ENCODE data around the gene MAMLD1. TPM values are rescaled to one million over a fixed set of nuclear protein-coding genes. Genes with fewer than 3 reads are reported as not detected.

Gene MAMLD1
- total RNA-seq, 2 donors from 2014 or later: 3.4 to 5.6 TPM

DNA sequence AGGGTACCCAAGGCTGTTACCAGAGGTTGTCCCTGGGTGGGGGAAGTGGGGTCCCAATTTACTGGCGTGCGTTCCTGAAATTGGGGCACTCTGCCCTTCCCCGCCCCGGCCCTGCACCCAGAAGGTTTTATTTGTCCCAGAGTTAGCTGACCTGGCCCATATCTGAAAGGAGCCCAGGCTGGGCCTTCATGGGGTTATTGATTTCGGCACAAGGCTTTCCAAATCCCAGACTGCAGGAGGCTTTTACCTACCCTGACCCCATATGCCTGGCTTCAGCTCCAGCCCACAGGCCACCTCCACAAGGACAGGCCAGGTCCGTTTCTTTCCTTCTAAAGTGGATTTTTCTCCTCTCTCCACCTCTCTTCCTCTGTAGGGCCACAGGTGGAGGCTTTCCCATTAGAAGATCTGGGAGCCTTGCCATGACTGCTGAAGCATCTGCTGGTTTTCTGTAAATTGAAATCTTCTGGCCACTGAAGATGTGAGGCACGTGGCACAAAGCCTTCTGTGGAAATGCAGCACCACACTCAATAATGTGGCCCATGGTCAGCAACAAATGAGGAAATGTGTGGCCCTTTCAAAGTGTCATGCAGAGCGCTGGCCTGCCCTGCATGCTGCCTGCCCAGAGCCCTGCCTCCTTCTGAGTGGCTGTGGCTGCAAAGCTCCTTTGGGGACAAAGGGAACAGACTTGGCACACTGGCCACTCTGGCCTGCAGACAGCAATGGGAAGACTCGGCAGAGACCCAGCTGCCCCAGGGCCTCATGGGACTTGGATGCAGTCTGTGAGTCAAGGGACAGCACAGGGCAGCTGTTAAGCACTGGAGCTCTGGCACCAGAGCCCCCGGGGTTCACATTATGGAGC is 162.2 kb downstream of the MAMLD1 start:
- intact Hi-C loops (cut with DNase I): no loop called here
- no peaks in the 10 kb centered on the region for H3K9me3 ChIP-seq
- WGBS, 2 donors: 43 to 67% methylated on average over 3 of the region's 10 CpGs
- ATAC-seq (peak; percentile 92), DNase-seq (peak; percentile 80 to 85 (median 82))
- H3K4me3 ChIP-seq: no peak overlapping the region
- peak; percentile 21 to 50 (median 47) for TF ChIP-seq POLR2A (IDR thresholded peaks at IDR 0.05)
- TF ChIP-seq, protein P1, sequence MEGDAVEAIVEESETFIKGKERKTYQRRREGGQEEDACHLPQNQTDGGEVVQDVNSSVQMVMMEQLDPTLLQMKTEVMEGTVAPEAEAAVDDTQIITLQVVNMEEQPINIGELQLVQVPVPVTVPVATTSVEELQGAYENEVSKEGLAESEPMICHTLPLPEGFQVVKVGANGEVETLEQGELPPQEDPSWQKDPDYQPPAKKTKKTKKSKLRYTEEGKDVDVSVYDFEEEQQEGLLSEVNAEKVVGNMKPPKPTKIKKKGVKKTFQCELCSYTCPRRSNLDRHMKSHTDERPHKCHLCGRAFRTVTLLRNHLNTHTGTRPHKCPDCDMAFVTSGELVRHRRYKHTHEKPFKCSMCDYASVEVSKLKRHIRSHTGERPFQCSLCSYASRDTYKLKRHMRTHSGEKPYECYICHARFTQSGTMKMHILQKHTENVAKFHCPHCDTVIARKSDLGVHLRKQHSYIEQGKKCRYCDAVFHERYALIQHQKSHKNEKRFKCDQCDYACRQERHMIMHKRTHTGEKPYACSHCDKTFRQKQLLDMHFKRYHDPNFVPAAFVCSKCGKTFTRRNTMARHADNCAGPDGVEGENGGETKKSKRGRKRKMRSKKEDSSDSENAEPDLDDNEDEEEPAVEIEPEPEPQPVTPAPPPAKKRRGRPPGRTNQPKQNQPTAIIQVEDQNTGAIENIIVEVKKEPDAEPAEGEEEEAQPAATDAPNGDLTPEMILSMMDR (IDR thresholded peaks at IDR 0.05): no peak
- H3K27me3 ChIP-seq: no peaks in the 10 kb centered on the region
- peaks cover 27% of the 10 kb centered on the region for H3K4me1 ChIP-seq
- H3K27ac ChIP-seq: peak overlapping the region; percentile 30 to 78 (median 61)
- no peaks in the 10 kb centered on the region for H3K36me3 ChIP-seq (replicated peaks in 1 of 2; ENCODE audit: insufficient read depth in 1 of 2, low read depth in 2 of 2)

DNA sequence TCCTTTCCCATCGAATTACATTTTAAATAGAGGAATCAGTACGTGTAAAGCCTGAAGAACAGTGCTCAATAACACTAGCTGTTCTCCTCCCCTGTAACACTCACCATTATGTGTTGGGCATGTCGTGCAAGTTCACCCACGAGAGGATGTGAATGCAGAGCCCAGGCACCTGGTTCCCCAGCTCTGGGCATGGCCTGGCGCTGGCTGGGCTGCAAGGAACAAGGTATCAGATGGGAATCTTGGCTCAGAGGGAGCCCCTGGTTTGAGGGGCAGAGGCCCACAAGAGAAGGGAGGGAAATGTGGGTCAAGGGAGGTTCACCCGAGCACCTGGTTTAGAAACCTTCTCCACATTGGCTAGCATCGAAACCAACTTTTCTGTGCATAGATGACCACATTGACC is 163.6 kb downstream of the MAMLD1 start:
- ATAC-seq (no peak), DNase-seq (no peak)
- intact Hi-C loops (cut with DNase I): no loop called here
- TF ChIP-seq, protein P1 (IDR thresholded peaks at IDR 0.05): no peak
- TF ChIP-seq POLR2A (IDR thresholded peaks at IDR 0.05): no peak
- H3K27me3 ChIP-seq: no peaks in the 10 kb centered on the region
- H3K27ac ChIP-seq: no peak overlapping the region
- H3K4me3 ChIP-seq: no peak overlapping the region
- peaks cover 32% of the 10 kb centered on the region for H3K4me1 ChIP-seq
- no peaks in the 10 kb centered on the region for H3K9me3 ChIP-seq
- no peaks in the 10 kb centered on the region for H3K36me3 ChIP-seq (replicated peaks in 1 of 2; ENCODE audit: insufficient read depth in 1 of 2, low read depth in 2 of 2)
- WGBS, 2 donors: 83 to 100% methylated on average over 6 to 7 of the region's 7 CpGs

GRCh38 chrX:150527108-150527507 is 164.0 kb downstream of the MAMLD1 start:
- ATAC-seq (no peak), DNase-seq (no peak)
- Histone ChIP-seq H3K27me3 (no peaks in the 10 kb centered on the region), H3K9me3 (no peaks in the 10 kb centered on the region), H3K4me3 (no peak overlapping the region), H3K27ac (no peak overlapping the region), H3K4me1 (peaks cover 32% of the 10 kb centered on the region), H3K36me3 (replicated peaks in 1 of 2; ENCODE audit: insufficient read depth in 1 of 2, low read depth in 2 of 2) (no peaks in the 10 kb centered on the region)
- WGBS, 2 donors: 67 to 100% methylated on average over 2 to 3 of the region's 3 CpGs
- intact Hi-C loops (cut with DNase I): no loop called here
- no peak for TF ChIP-seq POLR2A (IDR thresholded peaks at IDR 0.05)
- TF ChIP-seq, protein P1 (IDR thresholded peaks at IDR 0.05): no peak

DNA sequence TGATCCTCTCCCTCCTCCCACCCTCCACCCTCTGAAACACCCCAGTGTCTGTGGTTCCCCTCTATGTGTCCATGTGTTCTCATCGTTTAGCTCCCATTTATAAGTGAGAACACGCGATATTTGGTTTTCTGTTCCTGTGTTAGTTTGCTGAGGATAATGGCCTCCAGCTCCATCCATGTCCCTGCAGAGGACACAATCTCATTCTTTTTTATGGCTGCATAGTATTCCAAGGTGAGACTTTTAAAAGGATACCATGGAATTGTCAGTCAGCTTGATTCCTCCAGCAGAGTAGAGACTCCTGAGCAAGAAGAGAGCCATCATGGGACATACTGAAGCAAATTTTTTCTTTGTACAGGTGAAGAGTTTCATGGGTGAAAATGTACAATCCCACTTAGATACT is 166.5 kb downstream of the MAMLD1 start:
- TF ChIP-seq, protein P1 (IDR thresholded peaks at IDR 0.05): no peak
- TF ChIP-seq POLR2A (IDR thresholded peaks at IDR 0.05): no peak
- ATAC-seq (no peak), DNase-seq (no peak)
- intact Hi-C loops (cut with DNase I): no loop called here
- no peaks in the 10 kb centered on the region for H3K27me3 ChIP-seq
- no peak overlapping the region for H3K4me3 ChIP-seq
- no peaks in the 10 kb centered on the region for H3K9me3 ChIP-seq
- no peaks in the 10 kb centered on the region for H3K36me3 ChIP-seq (replicated peaks in 1 of 2; ENCODE audit: insufficient read depth in 1 of 2, low read depth in 2 of 2)
- no peak overlapping the region for H3K27ac ChIP-seq
- peaks cover 21% of the 10 kb centered on the region for H3K4me1 ChIP-seq
- WGBS, 2 donors: 98 to 100% methylated on average over 3 of the region's 3 CpGs

GRCh38 chrX:150530821-150531220 is 167.7 kb downstream of the MAMLD1 start:
- Histone ChIP-seq H3K27me3 (no peaks in the 10 kb centered on the region), H3K9me3 (no peaks in the 10 kb centered on the region), H3K27ac (no peak overlapping the region), H3K36me3 (replicated peaks in 1 of 2; ENCODE audit: insufficient read depth in 1 of 2, low read depth in 2 of 2) (no peaks in the 10 kb centered on the region), H3K4me1 (peaks cover 15% of the 10 kb centered on the region), H3K4me3 (no peak overlapping the region)
- intact Hi-C loops (cut with DNase I): no loop called here
- TF ChIP-seq, protein P1 (IDR thresholded peaks at IDR 0.05): no peak
- TF ChIP-seq POLR2A (IDR thresholded peaks at IDR 0.05): no peak
- 81 to 82% methylated on average over 5 to 7 of the region's 7 CpGs for WGBS, 2 donors
- ATAC-seq (no peak), DNase-seq (no peak)

Measured in body of pancreas (tissue), 4 donors.